D721Med (cell line): ENCODE measurements around the gene FTO.
"Not testable (repeated sequence)": the region's sequence is repeated elsewhere in the genome, so short reads cannot be mapped to it uniquely, and the experiment has no call there.

ENCODE experiments used
- DNase-seq: peaks from one replicate; pipeline ENCODE4 v3.0.0; 2011; ENCODE audit warnings: low spot score; ENCODE audit not compliant: insufficient read length
- FAIRE-seq: peaks from 2 replicates; lab custom pipeline; 2011; peaks lifted over from hg19 to GRCh38; lab: Jason Lieb, UNC
- CTCF ChIP-seq: IDR thresholded peaks from 2 replicates; pipeline ENCODE4 v1.5.1; 2012; ENCODE audit warnings: mild to moderate bottlenecking, control low read depth; ENCODE audit not compliant: insufficient read depth; ENCODE audit errors: missing control alignments

FTO gene

DNA sequence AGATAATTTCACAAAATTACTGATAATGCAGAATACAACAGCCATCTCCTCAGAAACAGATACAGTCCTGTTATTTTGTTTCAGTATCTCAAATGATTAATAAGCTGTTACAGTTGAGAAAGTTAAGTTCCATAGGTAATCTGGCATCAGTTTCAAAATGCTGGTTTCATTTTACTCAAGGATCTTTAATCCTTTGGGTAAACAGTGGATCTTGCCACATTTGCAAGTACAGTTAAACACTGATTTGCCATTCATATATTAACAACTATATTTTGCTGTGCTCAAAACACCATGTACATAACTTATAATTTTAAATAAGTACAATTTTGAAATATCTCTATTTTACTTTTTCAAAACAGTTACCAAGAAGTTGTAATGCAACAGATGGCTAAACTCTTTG is 31.5 kb upstream of the FTO start:
- TF ChIP-seq CTCF = no peak
- DNase-seq (no peak), FAIRE-seq (no peak)

- no peak for TF ChIP-seq CTCF
- no peak for FAIRE-seq
- no peak for DNase-seq
These were observed 30.8 kb upstream of the FTO start for GRCh38 chr16:53673189-53673588.

DNA sequence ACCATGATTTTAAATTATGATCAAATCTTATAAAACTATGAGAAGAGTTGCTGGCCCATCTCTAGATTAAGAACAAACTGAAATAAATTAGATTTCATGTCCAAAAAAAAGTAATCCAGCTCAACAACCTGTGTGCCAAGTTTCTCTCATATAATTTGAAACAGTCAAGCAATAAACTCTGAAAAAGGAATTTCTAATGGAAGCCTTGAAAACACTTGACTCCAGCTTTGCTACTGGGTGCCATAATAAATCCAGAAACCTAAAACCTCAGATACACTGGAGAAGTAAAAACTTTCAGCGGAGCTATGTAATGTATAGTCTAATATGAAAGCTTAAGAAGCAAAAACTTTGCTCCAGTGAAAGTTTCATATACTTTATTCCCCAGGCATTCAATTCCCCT is 25.8 kb upstream of the FTO start:
- no peak for TF ChIP-seq CTCF
- no peak for DNase-seq
- no peak for FAIRE-seq

DNA sequence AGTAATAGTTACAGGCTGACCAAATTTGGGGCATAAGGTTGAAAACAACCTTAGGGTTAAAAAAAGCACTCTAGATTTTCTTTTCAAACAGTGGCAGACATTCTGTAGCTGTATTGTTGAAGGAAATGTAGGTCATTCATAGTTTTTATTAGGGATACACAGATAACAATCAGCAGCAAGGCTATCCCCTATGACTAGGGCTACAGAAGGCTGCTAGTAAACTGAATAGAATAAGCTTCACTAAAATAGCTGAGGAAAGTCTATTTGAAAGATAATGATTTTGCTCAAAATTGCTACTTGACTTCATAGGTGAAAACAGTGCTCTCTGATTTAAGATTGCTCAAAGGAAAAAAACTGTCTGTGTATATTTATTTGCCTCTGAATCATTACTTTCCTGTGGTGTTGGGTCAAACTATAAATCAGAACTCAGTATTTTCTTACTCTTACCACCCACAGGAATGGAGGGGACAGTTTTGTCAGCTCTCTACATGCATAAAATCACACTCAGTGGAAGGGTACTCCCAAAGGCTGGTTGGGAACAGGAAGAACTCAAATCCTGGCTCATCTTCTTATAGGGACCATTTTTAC is 25.1 kb upstream of the FTO start:
- FAIRE-seq = no peak
- TF ChIP-seq CTCF = no peak
- DNase-seq = no peak

GRCh38 chr16:53680756-53681155 is 23.2 kb upstream of the FTO start:
- DNase-seq = no peak
- FAIRE-seq = no peak
- TF ChIP-seq CTCF = no peak

DNA sequence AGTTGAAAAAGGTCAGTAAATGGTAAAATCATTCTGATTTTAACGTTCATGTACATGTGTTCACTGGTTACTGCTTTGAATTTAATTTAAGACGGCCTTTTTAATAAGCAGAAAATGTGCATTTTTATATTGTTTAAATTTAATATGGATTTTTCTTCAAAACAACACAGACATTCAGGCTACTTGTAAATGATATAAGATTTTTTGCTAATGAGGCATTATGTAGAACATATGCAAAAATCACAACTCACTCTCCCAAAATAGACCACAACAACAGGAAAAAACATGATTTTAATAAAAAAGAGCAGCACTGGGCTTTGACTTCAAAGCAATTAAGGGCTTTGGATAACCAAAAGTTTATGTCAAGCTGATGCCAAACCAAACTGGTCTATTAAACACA is 22.6 kb upstream of the FTO start:
- FAIRE-seq = no peak
- TF ChIP-seq CTCF = no peak
- DNase-seq = no peak

- not testable (repeated sequence) for DNase-seq, FAIRE-seq
These were observed 18.6 kb upstream of the FTO start for GRCh38 chr16:53685334-53685733.

- FAIRE-seq (no peak), DNase-seq (no peak)
- no peak for TF ChIP-seq CTCF
These were observed 17.2 kb upstream of the FTO start for GRCh38 chr16:53686710-53687109.
